Smooth muscle cell of the brain vasculature (primary cell): Measurements from ENCODE around the gene SLC6A3.
"Not testable (repeated sequence)": the region's sequence is repeated elsewhere in the genome, so short reads cannot be mapped to it uniquely, and the experiment has no call there.

ENCODE experiments used
- DNase-seq: peaks from one replicate; pipeline ENCODE4 v3.0.0-alpha.2; 2012; ENCODE audit warnings: low read depth, low spot score

Gene SLC6A3

GRCh38 chr5:1374679-1375055 is 70.6 kb downstream of the SLC6A3 start:
- no peak for DNase-seq

GRCh38 chr5:1374030-1374678 is 71.1 kb downstream of the SLC6A3 start:
- no peak for DNase-seq

GRCh38 chr5:1371972-1372342 is 73.3 kb downstream of the SLC6A3 start:
- DNase-seq: not testable (repeated sequence)

GRCh38 chr5:1371218-1371971 is 73.8 kb downstream of the SLC6A3 start:
- no peak for DNase-seq

- DNase-seq: no peak
Observed at GRCh38 chr5:1370006-1370405, 75.2 kb downstream of the SLC6A3 start.

- DNase-seq: no peak
Observed at GRCh38 chr5:1368756-1369155, 76.5 kb downstream of the SLC6A3 start.

GRCh38 chr5:1368236-1368635 is 77.0 kb downstream of the SLC6A3 start:
- DNase-seq: no peak

- no peak for DNase-seq
Observed at GRCh38 chr5:1367149-1367548, 78.1 kb downstream of the SLC6A3 start.

- no peak for DNase-seq
Observed at GRCh38 chr5:1366514-1366913, 78.7 kb downstream of the SLC6A3 start.

GRCh38 chr5:1364211-1364610 is 81.0 kb downstream of the SLC6A3 start:
- DNase-seq: no peak

- no peak for DNase-seq
Observed at GRCh38 chr5:1363581-1363980, 81.7 kb downstream of the SLC6A3 start.

GRCh38 chr5:1363160-1363559 is 82.1 kb downstream of the SLC6A3 start:
- DNase-seq: no peak

GRCh38 chr5:1362242-1363015 is 82.8 kb downstream of the SLC6A3 start:
- no peak for DNase-seq

GRCh38 chr5:1360861-1361260 is 84.4 kb downstream of the SLC6A3 start:
- no peak for DNase-seq

- not testable (repeated sequence) for DNase-seq
Observed at GRCh38 chr5:1360367-1360766, 84.9 kb downstream of the SLC6A3 start.

GRCh38 chr5:1359713-1360112 is 85.5 kb downstream of the SLC6A3 start:
- no peak for DNase-seq

GRCh38 chr5:1359031-1359645 is 86.1 kb downstream of the SLC6A3 start:
- DNase-seq: no peak

GRCh38 chr5:1358726-1359025 is 86.6 kb downstream of the SLC6A3 start:
- no peak for DNase-seq

- DNase-seq: no peak
Observed at GRCh38 chr5:1357946-1358725, 87.1 kb downstream of the SLC6A3 start.

GRCh38 chr5:1356873-1357787 is 88.1 kb downstream of the SLC6A3 start:
- DNase-seq: no peak

GRCh38 chr5:1354576-1354975 is 90.7 kb downstream of the SLC6A3 start:
- no peak for DNase-seq
